H9 (cell line): ENCODE results near the gene SLAMF6. TPM values are rescaled to one million over a fixed set of nuclear protein-coding genes. Genes with fewer than 3 reads are reported as not detected.

Experiments used
- DNase-seq: peaks from one replicate; pipeline ENCODE4 v3.0.0-alpha.2; 2017
- H2AFZ ChIP-seq: one replicate; pipeline ENCODE4 v1.6.1; 2013; ENCODE audit warnings: mild to moderate bottlenecking, low read length, control low read depth, moderate library complexity
- H2AK5ac ChIP-seq: 2 replicates; pipeline ENCODE4 v1.6.1; 2013; ENCODE audit warnings: low read length, control low read depth, mixed read lengths; ENCODE audit not compliant: insufficient read length
- H2BK120ac ChIP-seq: one replicate; pipeline ENCODE4 v1.6.1; 2013; ENCODE audit warnings: low read depth, mild to moderate bottlenecking, low read length, control low read depth, inconsistent platforms; ENCODE audit not compliant: poor library complexity, severe bottlenecking
- H2BK12ac ChIP-seq: 2 replicates; pipeline ENCODE4 v1.6.1; 2013; ENCODE audit warnings: low read length, control low read depth, mixed read lengths, low read depth; ENCODE audit not compliant: insufficient read length
- H2BK15ac ChIP-seq: 2 replicates; pipeline ENCODE4 v1.6.1; 2013; ENCODE audit warnings: low read depth, low read length, control low read depth
- H2BK20ac ChIP-seq: one replicate; pipeline ENCODE4 v1.6.1; 2013; ENCODE audit warnings: low read depth, mild to moderate bottlenecking, low read length, control low read depth, inconsistent platforms; ENCODE audit not compliant: poor library complexity, severe bottlenecking
- H2BK5ac ChIP-seq: 2 replicates; pipeline ENCODE4 v1.6.1; 2013; ENCODE audit warnings: low read length, control low read depth, mixed read lengths; ENCODE audit not compliant: insufficient read length
- H3K14ac ChIP-seq: 2 replicates; pipeline ENCODE4 v1.6.1; 2013; ENCODE audit warnings: low read length, control low read depth; ENCODE audit not compliant: insufficient read depth
- H3K18ac ChIP-seq: 2 replicates; pipeline ENCODE4 v1.6.1; 2013; ENCODE audit warnings: low read depth, mild to moderate bottlenecking, mixed read lengths, low read length, control low read depth; ENCODE audit not compliant: insufficient read length
- H3K23ac ChIP-seq: 2 replicates; pipeline ENCODE4 v1.6.1; 2013; ENCODE audit warnings: low read length, control low read depth, mixed read lengths, low read depth; ENCODE audit not compliant: insufficient read length
- H3K23me2 ChIP-seq: 2 replicates; pipeline ENCODE4 v1.6.1; 2013; ENCODE audit warnings: low read depth, mild to moderate bottlenecking, mixed read lengths, low read length, control low read depth; ENCODE audit not compliant: insufficient read length, poor library complexity, severe bottlenecking
- H3K27ac ChIP-seq: 2 replicates; pipeline ENCODE4 v1.5.1; 2013; ENCODE audit warnings: low read length, control low read depth, mixed read lengths, low read depth; ENCODE audit not compliant: insufficient read length
- H3K27me3 ChIP-seq: 2 replicates; pipeline ENCODE4 v1.6.1; 2013; ENCODE audit warnings: low read length, control low read depth, inconsistent platforms; ENCODE audit not compliant: insufficient read depth
- H3K4ac ChIP-seq: 2 replicates; pipeline ENCODE4 v1.6.1; 2013; ENCODE audit warnings: low read depth, mild to moderate bottlenecking, control low read depth, inconsistent platforms, low read length, moderate library complexity
- H3K4me1 ChIP-seq: 2 replicates; pipeline ENCODE4 v1.6.1; 2013; ENCODE audit warnings: low read length, control low read depth, inconsistent platforms; ENCODE audit not compliant: insufficient read depth
- H3K4me2 ChIP-seq: 2 replicates; pipeline ENCODE4 v1.6.1; 2013; ENCODE audit warnings: low read length, control low read depth, mixed read lengths; ENCODE audit not compliant: insufficient read length, insufficient read depth
- H3K56ac ChIP-seq: 2 replicates; pipeline ENCODE4 v1.6.1; 2013; ENCODE audit warnings: low read depth, mild to moderate bottlenecking, mixed read lengths, low read length, control low read depth; ENCODE audit not compliant: insufficient read length
- H3K79me1 ChIP-seq: 2 replicates; pipeline ENCODE4 v1.6.1; 2013; ENCODE audit warnings: low read depth, mild to moderate bottlenecking, moderate library complexity, low read length, control low read depth, inconsistent platforms; ENCODE audit not compliant: insufficient read depth, poor library complexity, severe bottlenecking
- H3K79me2 ChIP-seq: 2 replicates; pipeline ENCODE4 v1.6.1; 2013; ENCODE audit warnings: low read length, control low read depth, inconsistent platforms; ENCODE audit not compliant: insufficient read depth
- H3K9ac ChIP-seq: 2 replicates; pipeline ENCODE4 v1.6.1; 2013; ENCODE audit warnings: low read length, control low read depth, mixed read lengths; ENCODE audit not compliant: insufficient read length; ENCODE audit errors: extremely low read depth
- H3K9me3 ChIP-seq: one replicate; pipeline ENCODE4 v1.6.1; 2013; ENCODE audit warnings: low read depth, low read length, inconsistent platforms; ENCODE audit not compliant: control insufficient read depth
- H3T11ph ChIP-seq: one replicate; pipeline ENCODE4 v1.6.1; 2013; ENCODE audit warnings: mild to moderate bottlenecking, low read length, control low read depth, inconsistent platforms
- H4K20me1 ChIP-seq: one replicate; pipeline ENCODE4 v1.6.1; 2013; ENCODE audit not compliant: control insufficient read depth, insufficient read length, insufficient read depth
- H4K5ac ChIP-seq: 2 replicates; pipeline ENCODE4 v1.6.1; 2013; ENCODE audit warnings: low read depth, mild to moderate bottlenecking, mixed read lengths, low read length, control low read depth; ENCODE audit not compliant: insufficient read length
- H4K8ac ChIP-seq: replicated peaks from 2 replicates; pipeline ENCODE4 v1.6.1; 2013; ENCODE audit warnings: low read length, control low read depth, mixed read lengths, low read depth; ENCODE audit not compliant: insufficient read length
- H4K91ac ChIP-seq: 2 replicates; pipeline ENCODE4 v1.6.1; 2013; ENCODE audit warnings: low read depth, mild to moderate bottlenecking, moderate library complexity, mixed read lengths, low read length, control low read depth; ENCODE audit not compliant: insufficient read length
- H3K27ac Mint-ChIP-seq, 3 experiments: 2 replicates in 2 of 3; 3 replicates in 1 of 3; pipeline ENCODE4 v1.8.0; 2020 to 2021; ENCODE audit warnings: mixed read lengths in 3 of 3, mild to moderate bottlenecking in 1 of 3, moderate library complexity in 1 of 3
- H3K27me3 Mint-ChIP-seq: 2 replicates; pipeline ENCODE4 v1.8.0; 2021; ENCODE audit warnings: low read depth, mild to moderate bottlenecking, moderate library complexity, mixed read lengths
- H3K36me3 Mint-ChIP-seq, 3 experiments: 2 replicates in 2 of 3; 3 replicates in 1 of 3; pipeline ENCODE4 v1.8.0; 2020 to 2021; ENCODE audit warnings: low read depth in 3 of 3, mixed read lengths in 3 of 3; ENCODE audit not compliant: insufficient read depth in 1 of 3
- H3K4me1 Mint-ChIP-seq, 2 experiments: 2 replicates each; pipeline ENCODE4 v1.8.0; 2020; ENCODE audit warnings: mixed read lengths in 2 of 2
- H3K4me3 Mint-ChIP-seq, 2 experiments: 2 replicates in 1 of 2; 3 replicates in 1 of 2; pipeline ENCODE4 v1.8.0; 2020 to 2021; ENCODE audit warnings: mild to moderate bottlenecking in 2 of 2, mixed read lengths in 2 of 2, moderate library complexity in 1 of 2
- H3K9me3 Mint-ChIP-seq, 2 experiments: 2 replicates in 1 of 2; 3 replicates in 1 of 2; pipeline ENCODE4 v1.8.0; 2020; ENCODE audit warnings: mild to moderate bottlenecking in 2 of 2, mixed read lengths in 2 of 2, moderate library complexity in 1 of 2
- CTCF ChIP-seq: fragments of 200-600 bp; sonication (generic); conservative IDR thresholded peaks from 3 replicates; pipeline ENCODE4 v1.8.0; 2021; ENCODE audit warnings: antibody characterized with exemption, mild to moderate bottlenecking
- WGBS: extraction: QIAGEN DNeasy Blood & Tissue Kit; methylation state at CpG from one replicate; pipeline ENCODE4 v1.1.7; 2013; ENCODE audit warnings: missing lambda C conversion rate, low lambda C conversion rate, mixed read lengths; ENCODE audit not compliant: insufficient read length; ENCODE audit errors: extremely low coverage; 5-methylcytosine and 5-hydroxymethylcytosine counted together
- total RNA-seq: library from RNA; stranded (reverse); gene quantifications from 2 replicates; pipeline ENCODE4 v1.2.1, GENCODE V29; 2021

Gene SLAMF6
- total RNA-seq, 1 experiment from 2014 or later: not detected

- peak; percentile 70 for TF ChIP-seq CTCF
- Histone ChIP-seq H3T11ph (no peak overlapping the region), H2BK20ac (no peak overlapping the region), H3K27me3 (no peaks in the 10 kb centered on the region), H2BK15ac (no peak overlapping the region), H2AFZ (no peak overlapping the region), H3K79me1 (no peaks in the 10 kb centered on the region), H3K9ac (no peak overlapping the region), H3K9me3 (no peaks in the 10 kb centered on the region), H3K18ac (peak overlapping the region; percentile 28), H2BK5ac (no peak overlapping the region), H4K8ac (no peak overlapping the region), H2AK5ac (no peak overlapping the region), H4K5ac (no peak overlapping the region), H4K20me1 (no peaks in the 10 kb centered on the region), H2BK120ac (no peak overlapping the region), H2BK12ac (no peak overlapping the region), H3K14ac (no peak overlapping the region), H3K56ac (no peak overlapping the region), H3K23me2 (no peaks in the 10 kb centered on the region), H4K91ac (no peak overlapping the region), H3K4me1 (no peaks in the 10 kb centered on the region), H3K4me2 (no peak overlapping the region), H3K27ac (no peak overlapping the region), H3K4ac (no peak overlapping the region), H3K79me2 (no peaks in the 10 kb centered on the region), H3K23ac (no peak overlapping the region)
- WGBS: no CpG with 5 or more reads among the region's 6 CpGs
- Mint-ChIP-seq H3K27me3 (peaks cover 2% of the 10 kb centered on the region; the same call in 1 of the 2 replicates), H3K27ac (no peak overlapping the region), H3K4me1 (0 out of 4 replicates have a peak, but pooled peaks cover 0 to 2% of the 10 kb centered on the region in 2 experiments), H3K4me3 (no peak overlapping the region), H3K36me3 (no peaks in the 10 kb centered on the region), H3K9me3 (no peaks in the 10 kb centered on the region)
- DNase-seq: peak; percentile 68
Measured at GRCh38 chr1:160550572-160551034, 27.5 kb upstream of the SLAMF6 start.
